Heart right ventricle (tissue), 16 donors: Measurements from ENCODE around the gene MXD4. TPM values are rescaled to one million over a fixed set of nuclear protein-coding genes. Genes with fewer than 3 reads are reported as not detected.

Experiments used
- ATAC-seq, 8 donors: fragments of 200-7000 bp; cut with Tn5 transposase; one replicate each; pipeline ENCODE4 v1.9.1; 2020; ENCODE audit warnings: mild to moderate bottlenecking in 8 of 8, moderate library complexity in 8 of 8, moderate number of reproducible peaks in 1 of 8
- DNase-seq, 2 donors: peaks; one replicate each; pipeline ENCODE4 v3.0.0-alpha.2; 2020
- H3K27ac ChIP-seq, 10 donors: fragments of 200-600 bp; sonication (generic) in 2 of 10; one replicate each; pipeline versions ENCODE4 v1.5.0 to v1.8.0; 2020 to 2022; ENCODE audit warnings: mild to moderate bottlenecking in 3 of 10
- H3K27me3 ChIP-seq, 7 donors: fragments of 200-600 bp; one replicate each; pipeline ENCODE4 v1.8.0; 2021 to 2022; ENCODE audit warnings: mild to moderate bottlenecking in 2 of 7
- H3K36me3 ChIP-seq, 9 donors: fragments of 200-600 bp; sonication (generic) in 1 of 9; one replicate each; pipeline versions ENCODE4 v1.5.0 to v1.8.0; 2020 to 2022; ENCODE audit warnings: mild to moderate bottlenecking in 2 of 9
- H3K4me1 ChIP-seq, 9 donors: fragments of 200-600 bp; sonication (generic) in 1 of 9; one replicate each; pipeline versions ENCODE4 v1.5.0 to v1.8.0; 2020 to 2022; ENCODE audit warnings: mild to moderate bottlenecking in 4 of 9
- H3K4me3 ChIP-seq, 10 donors: fragments of 200-600 bp; sonication (generic) in 2 of 10; one replicate each; pipeline versions ENCODE4 v1.5.0 to v1.8.0; 2020 to 2022; ENCODE audit warnings: mild to moderate bottlenecking in 7 of 10, moderate library complexity in 2 of 10
- H3K9me3 ChIP-seq, 11 donors: fragments of 200-600 bp in 10 of 11; sonication (generic) in 2 of 11; one replicate each; pipeline versions ENCODE4 v1.5.0 to v1.8.0; 2013 to 2022; ENCODE audit warnings: mild to moderate bottlenecking in 2 of 11, control low read depth in 1 of 11, moderate library complexity in 1 of 11
- WGBS, 2 donors: extraction: QIAGEN DNeasy Blood & Tissue Kit; methylation state at CpG; one replicate each; pipeline ENCODE4 v1.1.7; 2013; ENCODE audit warnings: inconsistent platforms in 1 of 2; 5-methylcytosine and 5-hydroxymethylcytosine counted together
- intact Hi-C, 10 donors: fragments of 100-400 bp; cut with DNase I; formaldehyde crosslinking; loops; one replicate each; pipeline versions ENCODE4 v1.11.1 to v1.14.2; 2022
- polyA plus RNA-seq, 2 donors: library from polyadenylated mRNA; stranded (reverse); fragments of 200-250 nt; gene quantifications; one replicate each; pipeline ENCODE4 v1.2.3, GENCODE V29; 2013
- total RNA-seq, 10 donors: library from RNA; stranded (reverse); fragmentation: NEBNext Ultra II Directional in 3 of 10; extraction: Animal tissue kit (Norgen Biotek cat#: 25700) in 3 of 10; gene quantifications; one replicate each; pipeline versions ENCODE4 v1.2.1 to v1.2.4, GENCODE V29; 2021 to 2023
- TF ChIP-seq, protein P1 (sequence below), 9 donors: fragments of 200-600 bp; sonication (generic) in 2 of 9; IDR thresholded peaks; one replicate each; pipeline versions ENCODE4 v1.5.0 to v1.8.0; 2021 to 2022; ENCODE audit warnings: antibody characterized with exemption in 9 of 9, mild to moderate bottlenecking in 5 of 9, moderate library complexity in 1 of 9
- donor health status: Arrhythmogenic right ventricular cardiomyopathy.
- donor health status: ischemic (EF 13 %, LVEDD 7.1; RV severe dilation, severe dysfunction).
- donor health status: healthy with polysubstance abuse.
- donor health status: DM: no; HTN: yes; CAD: no.
- donor health status: DM: no; HTN: no; CAD: no.
- donor health status: ischemic (EF 25% LVEDD 6.9; RV normal size, moderate dysfunction).
- donor health status: ischemic (EF 25% LVEDD 5.7; RV mildly dilated, moderate dysfunction).
- donor health status: healthy.
- donor health status: DM: yes; HTN: yes; CAD: no.
- donor health status: Ischemic cardiomyopathy.
- donor health status: ischemic (EF 35%, LVEDD 5.7; RV mildly dilated, moderate dysfunction).
- donor health status: nonischemic (EF 11% LVEDD 7.7; RV severe dilation, severe dysfunction).
- donor health status: DM: yes; HTN: yes; CAD: no.
- donor health status: PGD.
- donor health status: ischemic (EF 29% LVEDD 5.4; RV normal size, mild dysfunction).
- donor health status: nonischemic (EF 23%, LVEDD 6.1; RV moderate dilation, normal function).

MXD4 gene
- total and polyA plus RNA-seq, 12 donors: 19.1 to 82.2 (median 28.2) TPM

DNA sequence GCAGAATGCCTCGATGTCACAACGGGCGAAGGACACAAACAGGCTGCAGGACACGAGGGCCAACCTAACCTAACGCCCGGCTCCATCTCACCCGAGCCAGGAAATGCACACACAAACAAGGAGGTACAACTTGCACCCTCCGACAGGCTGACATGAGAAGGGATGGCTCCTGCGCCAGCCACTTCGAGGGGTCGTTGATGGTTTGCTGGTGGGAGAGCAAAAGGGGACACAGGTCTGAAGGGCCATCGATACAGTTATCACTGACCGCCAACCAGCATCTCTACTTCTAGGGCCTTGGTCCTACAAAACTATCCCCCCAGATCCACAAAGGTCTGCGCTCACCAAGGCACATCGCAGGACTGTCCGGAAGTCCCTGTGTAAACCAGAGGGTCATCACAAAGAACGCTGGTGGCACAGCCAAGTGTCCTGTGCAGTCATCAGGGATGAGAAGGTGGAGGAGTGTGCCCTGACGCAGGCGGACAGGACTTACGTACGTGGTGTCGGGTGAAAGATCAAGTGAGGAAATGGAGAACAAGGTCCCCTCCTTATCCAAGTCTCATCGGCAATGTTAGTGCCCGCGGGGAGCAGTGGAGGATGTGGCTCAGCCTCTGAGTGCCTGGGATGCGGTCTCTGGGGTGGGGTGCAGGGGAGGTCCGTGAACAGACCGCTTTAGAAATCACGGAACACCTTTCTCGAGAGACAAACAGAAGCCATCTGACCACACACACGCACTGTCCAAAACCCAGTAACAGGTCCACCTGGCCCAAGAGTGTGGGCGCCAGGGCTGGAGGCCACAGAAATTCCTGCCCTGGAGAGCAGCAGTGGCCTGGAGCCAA is 7.0 kb downstream of the MXD4 start:
- intact Hi-C loops: loop anchor here in 2 of 10 donors (5.0 kb wide), 2 partner anchors 162 to 212 kb away; partner anchors contain the start of genes CFAP99 (in 1 of the 2), RNF4 (in 1 of the 2) and ZFYVE28 (in 1 of the 2)
- WGBS, 2 donors: 79 to 80% methylated on average over 32 of the region's 32 CpGs
- H3K27me3 ChIP-seq: no peaks in the 10 kb centered on the region
- H3K4me1 ChIP-seq: peaks cover 48 to 70% (median 63%) of the 10 kb centered on the region in 9 donors
- TF ChIP-seq, protein P1, sequence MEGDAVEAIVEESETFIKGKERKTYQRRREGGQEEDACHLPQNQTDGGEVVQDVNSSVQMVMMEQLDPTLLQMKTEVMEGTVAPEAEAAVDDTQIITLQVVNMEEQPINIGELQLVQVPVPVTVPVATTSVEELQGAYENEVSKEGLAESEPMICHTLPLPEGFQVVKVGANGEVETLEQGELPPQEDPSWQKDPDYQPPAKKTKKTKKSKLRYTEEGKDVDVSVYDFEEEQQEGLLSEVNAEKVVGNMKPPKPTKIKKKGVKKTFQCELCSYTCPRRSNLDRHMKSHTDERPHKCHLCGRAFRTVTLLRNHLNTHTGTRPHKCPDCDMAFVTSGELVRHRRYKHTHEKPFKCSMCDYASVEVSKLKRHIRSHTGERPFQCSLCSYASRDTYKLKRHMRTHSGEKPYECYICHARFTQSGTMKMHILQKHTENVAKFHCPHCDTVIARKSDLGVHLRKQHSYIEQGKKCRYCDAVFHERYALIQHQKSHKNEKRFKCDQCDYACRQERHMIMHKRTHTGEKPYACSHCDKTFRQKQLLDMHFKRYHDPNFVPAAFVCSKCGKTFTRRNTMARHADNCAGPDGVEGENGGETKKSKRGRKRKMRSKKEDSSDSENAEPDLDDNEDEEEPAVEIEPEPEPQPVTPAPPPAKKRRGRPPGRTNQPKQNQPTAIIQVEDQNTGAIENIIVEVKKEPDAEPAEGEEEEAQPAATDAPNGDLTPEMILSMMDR (IDR thresholded peaks at IDR 0.05): no peak
- peak overlapping the region; percentile 72 to 94 (median 91) for H3K27ac ChIP-seq
- DNase-seq (peak in 1 of 2 donors; percentile 3), ATAC-seq (peak in 1 of 8 donors; percentile 2)
- peaks cover 5 to 86% (median 27%) of the 10 kb centered on the region in 9 donors for H3K36me3 ChIP-seq
- H3K9me3 ChIP-seq: no peaks in the 10 kb centered on the region
- H3K4me3 ChIP-seq: peak overlapping the region in 1 of 10 donors; percentile 30

DNA sequence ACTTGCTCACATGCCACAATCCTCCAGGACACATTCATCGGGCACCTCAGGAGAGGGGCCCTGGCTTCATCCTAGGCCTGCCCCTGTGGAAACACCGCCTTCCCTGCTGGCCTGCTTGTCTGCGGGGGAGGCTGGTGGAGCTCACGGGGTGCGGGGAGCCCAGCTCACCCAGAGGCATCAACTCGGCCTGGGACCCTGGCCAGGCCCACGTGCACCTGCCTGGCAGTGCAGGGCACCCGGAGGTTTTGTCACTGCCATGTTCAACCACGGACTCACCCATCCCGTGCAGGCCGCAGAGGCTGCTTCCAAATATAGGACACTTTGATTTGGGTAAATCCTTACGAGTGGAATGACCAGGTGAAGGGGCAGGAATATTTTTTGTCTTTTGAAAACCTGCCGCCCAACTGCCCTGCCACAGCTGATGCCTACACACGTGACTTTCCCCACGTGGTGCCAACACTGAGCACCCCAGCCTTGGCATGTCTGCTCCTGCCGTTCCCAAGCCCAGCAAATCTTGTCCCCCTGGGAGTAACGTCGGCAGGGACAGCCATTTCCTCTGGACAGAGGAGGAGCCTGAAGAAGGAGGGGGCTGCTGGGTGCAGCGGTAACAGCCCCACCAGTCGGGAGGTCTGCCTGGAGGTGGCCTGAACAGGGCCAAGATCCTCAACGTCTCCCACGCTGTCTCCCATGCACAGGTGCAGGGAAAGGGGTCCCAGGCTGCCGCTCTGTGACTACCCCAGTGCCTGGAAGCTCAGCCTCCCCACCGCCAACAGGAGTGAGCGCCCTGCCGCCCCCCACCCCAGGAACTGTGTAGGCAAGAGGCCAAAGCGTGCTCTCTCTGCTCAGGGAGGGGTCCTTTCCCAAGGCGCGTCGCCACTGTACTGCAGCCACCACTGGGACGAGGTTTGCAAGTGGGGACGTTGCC is 8.5 kb downstream of the MXD4 start:
- whole genome bisulfite sequencing, 2 donors: 73 to 74% methylated on average over 32 of the region's 32 CpGs
- H3K27me3 ChIP-seq: no peaks in the 10 kb centered on the region
- H3K4me1 ChIP-seq: peaks cover 34 to 56% (median 48%) of the 10 kb centered on the region in 9 donors
- no peaks in the 10 kb centered on the region for H3K9me3 ChIP-seq
- H3K4me3 ChIP-seq: no peak overlapping the region
- peak overlapping the region in 1 of 10 donors; percentile 24 for H3K27ac ChIP-seq
- intact Hi-C loops: loop anchor here in 1 of 10 donors (1.0 kb wide), 1 partner anchor 8 kb away; no protein-coding TSS in a partner anchor
- H3K36me3 ChIP-seq: peaks cover 5 to 94% (median 37%) of the 10 kb centered on the region in 9 donors
- ATAC-seq (no peak), DNase-seq (peak; percentile 3 to 13)
- TF ChIP-seq, protein P1 (IDR thresholded peaks at IDR 0.05): no peak

DNA sequence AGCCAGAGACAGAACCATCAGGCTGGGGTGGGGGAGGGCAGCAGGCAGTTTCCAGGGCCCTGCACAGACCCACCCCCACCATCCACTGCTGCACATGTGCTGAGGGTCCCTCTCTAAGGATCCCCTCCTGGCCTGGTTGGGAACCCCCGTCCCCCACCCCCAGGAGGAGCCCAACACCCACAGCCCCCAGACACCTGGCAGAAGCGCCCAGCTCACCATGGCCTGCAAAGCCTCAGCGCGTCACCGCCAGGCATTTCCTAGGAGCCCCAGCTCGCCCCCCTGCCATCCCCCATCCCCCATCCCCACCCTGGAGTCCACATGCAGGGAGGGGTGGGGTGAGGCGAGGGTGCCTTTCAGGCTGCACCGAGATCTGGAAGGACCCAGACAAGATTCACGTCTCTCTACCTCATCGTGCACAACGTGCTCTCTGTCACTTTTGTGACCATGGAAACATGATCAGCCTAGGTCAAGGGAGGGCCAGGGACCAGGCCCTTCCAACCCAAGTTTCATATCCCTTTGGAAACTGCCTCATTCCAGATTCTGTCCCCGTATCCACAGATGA is 9.3 kb downstream of the MXD4 start:
- Histone ChIP-seq H3K4me1 (peaks cover 25 to 48% (median 40%) of the 10 kb centered on the region in 9 donors), H3K9me3 (no peaks in the 10 kb centered on the region), H3K27ac (peak overlapping the region in 1 of 10 donors; percentile 24), H3K36me3 (peaks cover 5 to 94% (median 45%) of the 10 kb centered on the region in 9 donors), H3K4me3 (no peak overlapping the region), H3K27me3 (no peaks in the 10 kb centered on the region)
- WGBS, 2 donors: 80 to 82% methylated on average over 12 of the region's 12 CpGs
- ATAC-seq: no peak
- DNase-seq: no peak
- TF ChIP-seq, protein P1 (IDR thresholded peaks at IDR 0.05): no peak
- intact Hi-C loops: loop anchor here in 1 of 10 donors (1.0 kb wide), 1 partner anchor 7 kb away; no protein-coding TSS in a partner anchor
